Lower leg skin (tissue), 4 donors: ENCODE data around the gene GPR27. TPM values are rescaled to one million over a fixed set of nuclear protein-coding genes. Genes with fewer than 3 reads are reported as not detected.

ENCODE experiments used
- DNase-seq, 2 donors: peaks; one replicate each; pipeline ENCODE4 v3.0.0-alpha.2; 2019; ENCODE audit warnings: low spot score in 2 of 2
- H3K4me3 ChIP-seq: fragments of 200-600 bp; sonication (generic); 2 replicates; pipeline ENCODE4 v1.5.1; 2017; ENCODE audit warnings: mild to moderate bottlenecking, low read depth; ENCODE audit not compliant: poor library complexity, severe bottlenecking
- POLR2A ChIP-seq, 2 donors: fragments of 450-650 bp; IDR thresholded peaks; one replicate each; pipeline ENCODE4 v1.6.1; 2016 to 2017; ENCODE audit warnings: antibody characterized with exemption in 2 of 2, mild to moderate bottlenecking in 1 of 2, moderate library complexity in 1 of 2
- WGBS, 2 donors: methylation state at CpG; one replicate each; pipeline ENCODE4 v1.1.5; 2018; 5-methylcytosine and 5-hydroxymethylcytosine counted together
- intact Hi-C: fragments of 100-400 bp; cut with DNase I; formaldehyde crosslinking; loops from one replicate; pipeline ENCODE4 v1.15.0; 2023; ENCODE audit warnings: low total_unique reads
- total RNA-seq, 4 donors: library from RNA; depleted of rRNA; stranded (reverse); fragments of >200 nt; gene quantifications; one replicate each; pipeline ENCODE4 v1.1.0, GENCODE V29; 2016
- TF ChIP-seq, protein P1 (sequence below), 3 donors: fragments of 450-650 bp; IDR thresholded peaks; one replicate each; pipeline ENCODE4 v1.5.1; 2016; ENCODE audit warnings: antibody characterized with exemption in 3 of 3, mild to moderate bottlenecking in 3 of 3, moderate library complexity in 2 of 3

Gene GPR27
- total RNA-seq, 4 donors from 2014 or later, result 1.9 to 4.5 (median 2.5) TPM

DNA sequence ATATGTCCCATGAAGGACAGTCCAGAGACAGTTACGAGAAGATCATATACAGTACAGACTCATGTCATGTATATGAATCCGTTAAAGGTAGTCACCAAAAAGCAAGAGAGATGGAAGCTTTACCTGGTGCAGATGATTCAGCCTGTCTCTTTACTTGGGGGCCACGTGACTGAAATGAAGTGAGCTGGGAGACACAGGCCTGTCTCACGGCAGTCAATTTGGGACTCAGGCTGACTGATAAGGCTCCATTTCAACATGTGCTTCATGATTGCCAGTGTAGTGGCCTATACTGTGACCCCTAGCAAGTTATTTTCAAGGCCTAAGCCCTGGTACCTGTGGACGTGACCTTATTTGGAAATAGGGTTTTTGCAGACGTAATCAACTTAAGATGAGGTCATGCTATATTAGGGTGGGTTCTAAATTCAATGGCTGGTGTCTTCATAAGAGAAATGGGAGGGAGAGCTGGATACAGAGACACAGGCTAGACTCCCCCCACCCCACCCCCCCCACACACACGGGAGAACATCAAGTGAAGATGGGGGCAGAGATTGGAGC lies 34.3 kb downstream of the GPR27 start:
- DNase-seq, result no peak
- intact Hi-C loops, result no loop called here
- WGBS, 2 donors, result 87 to 91% methylated on average over 7 of the region's 7 CpGs
- no peak for TF ChIP-seq POLR2A (IDR thresholded peaks at IDR 0.05)
- TF ChIP-seq, protein P1, sequence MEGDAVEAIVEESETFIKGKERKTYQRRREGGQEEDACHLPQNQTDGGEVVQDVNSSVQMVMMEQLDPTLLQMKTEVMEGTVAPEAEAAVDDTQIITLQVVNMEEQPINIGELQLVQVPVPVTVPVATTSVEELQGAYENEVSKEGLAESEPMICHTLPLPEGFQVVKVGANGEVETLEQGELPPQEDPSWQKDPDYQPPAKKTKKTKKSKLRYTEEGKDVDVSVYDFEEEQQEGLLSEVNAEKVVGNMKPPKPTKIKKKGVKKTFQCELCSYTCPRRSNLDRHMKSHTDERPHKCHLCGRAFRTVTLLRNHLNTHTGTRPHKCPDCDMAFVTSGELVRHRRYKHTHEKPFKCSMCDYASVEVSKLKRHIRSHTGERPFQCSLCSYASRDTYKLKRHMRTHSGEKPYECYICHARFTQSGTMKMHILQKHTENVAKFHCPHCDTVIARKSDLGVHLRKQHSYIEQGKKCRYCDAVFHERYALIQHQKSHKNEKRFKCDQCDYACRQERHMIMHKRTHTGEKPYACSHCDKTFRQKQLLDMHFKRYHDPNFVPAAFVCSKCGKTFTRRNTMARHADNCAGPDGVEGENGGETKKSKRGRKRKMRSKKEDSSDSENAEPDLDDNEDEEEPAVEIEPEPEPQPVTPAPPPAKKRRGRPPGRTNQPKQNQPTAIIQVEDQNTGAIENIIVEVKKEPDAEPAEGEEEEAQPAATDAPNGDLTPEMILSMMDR (IDR thresholded peaks at IDR 0.05), result no peak
- H3K4me3 ChIP-seq, result no peak overlapping the region

GRCh38 chr3:71789922-71790321 lies 36.3 kb downstream of the GPR27 start:
- DNase-seq, result no peak
- intact Hi-C loops, result no loop called here

DNA sequence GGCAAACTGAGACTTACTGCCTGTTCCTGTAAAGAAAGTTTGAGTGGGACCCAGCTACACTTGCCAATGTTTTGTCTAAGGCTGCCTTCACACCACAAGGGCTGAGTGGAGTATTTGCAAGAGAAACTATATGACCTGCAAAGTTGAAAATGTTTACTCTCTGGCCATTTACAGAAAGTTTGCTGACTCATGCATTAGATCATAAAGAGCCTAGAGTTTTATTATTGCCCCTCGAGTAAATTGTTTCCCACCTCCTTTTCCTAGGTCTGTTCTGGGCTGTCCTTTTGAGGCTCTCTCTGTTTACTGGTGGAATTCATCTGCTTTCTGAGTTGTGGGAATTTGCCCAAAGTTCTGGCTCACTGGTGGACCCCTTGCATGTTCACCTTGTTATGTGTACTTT lies 38.0 kb downstream of the GPR27 start:
- intact Hi-C loops, result no loop called here
- WGBS, 2 donors, result 91% methylated on average over 1 of the region's 1 CpG
- TF ChIP-seq, protein P1 (IDR thresholded peaks at IDR 0.05), result no peak
- no peak for TF ChIP-seq POLR2A (IDR thresholded peaks at IDR 0.05)
- H3K4me3 ChIP-seq, result no peak overlapping the region
- no peak for DNase-seq

More at GRCh38 chr3:71789922-71790321, 36.3 kb downstream of the GPR27 start:
- 82 to 87% methylated on average over 1 of the region's 1 CpG for WGBS, 2 donors
- TF ChIP-seq, protein P1 (IDR thresholded peaks at IDR 0.05), result no peak
- TF ChIP-seq POLR2A (IDR thresholded peaks at IDR 0.05), result no peak
- H3K4me3 ChIP-seq, result no peak overlapping the region

DNA sequence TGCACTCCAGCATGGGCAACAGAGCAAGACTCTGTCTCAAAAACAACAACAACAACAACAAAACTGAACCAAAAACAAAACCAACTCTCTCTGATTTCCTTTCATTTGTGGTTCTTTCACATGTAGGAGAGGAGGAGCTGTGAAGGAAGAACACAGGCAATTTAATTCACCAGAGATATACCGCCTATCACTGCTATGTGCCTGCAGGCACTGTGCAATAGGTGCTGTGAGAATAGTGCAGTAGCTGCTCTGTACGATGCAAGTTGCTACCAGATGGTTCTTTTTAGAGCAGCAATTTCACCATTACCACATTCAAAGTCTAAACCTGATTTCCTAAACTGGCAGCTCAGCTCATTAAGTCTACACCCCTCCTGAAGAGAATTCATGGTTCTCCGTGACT lies 42.6 kb downstream of the GPR27 start:
- WGBS, 2 donors, result 75 to 82% methylated on average over 3 of the region's 3 CpGs
- no peak overlapping the region for H3K4me3 ChIP-seq
- intact Hi-C loops, result no loop called here
- DNase-seq, result no peak
- TF ChIP-seq POLR2A (IDR thresholded peaks at IDR 0.05), result no peak
- TF ChIP-seq, protein P1 (IDR thresholded peaks at IDR 0.05), result no peak

DNA sequence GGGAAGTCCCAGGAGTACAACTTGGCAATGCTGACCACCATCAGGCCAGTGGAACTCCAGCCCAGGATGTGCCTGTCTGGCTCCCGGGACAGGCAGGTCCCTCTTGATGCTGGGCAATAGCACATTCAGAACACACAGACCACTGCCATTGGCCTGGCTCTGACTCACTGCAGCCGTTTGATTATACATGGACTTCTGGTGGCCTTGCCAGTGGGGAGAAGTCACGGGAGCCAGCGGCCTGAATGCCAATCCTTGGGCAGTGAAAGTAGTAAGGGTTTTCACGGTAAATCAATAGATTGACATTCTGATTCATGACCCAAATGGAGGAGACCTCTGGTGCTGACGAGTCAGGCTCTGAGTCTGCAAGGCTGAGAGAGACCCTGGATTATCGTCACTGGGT lies 43.8 kb downstream of the GPR27 start:
- H3K4me3 ChIP-seq, result no peak overlapping the region
- 83 to 93% methylated on average over 7 of the region's 7 CpGs for WGBS, 2 donors
- intact Hi-C loops, result no loop called here
- TF ChIP-seq POLR2A (IDR thresholded peaks at IDR 0.05), result no peak
- TF ChIP-seq, protein P1 (IDR thresholded peaks at IDR 0.05), result no peak
- no peak for DNase-seq

- 59 to 64% methylated on average over 3 of the region's 3 CpGs for WGBS, 2 donors
- TF ChIP-seq POLR2A (IDR thresholded peaks at IDR 0.05), result no peak
- TF ChIP-seq, protein P1 (IDR thresholded peaks at IDR 0.05), result no peak
- no peak for DNase-seq
- intact Hi-C loops, result no loop called here
- no peak overlapping the region for H3K4me3 ChIP-seq
These were observed 46.4 kb downstream of the GPR27 start for GRCh38 chr3:71800023-71800422.
